T-cell (primary cell): ENCODE measurements around the gene GPR62. TPM values are rescaled to one million over a fixed set of nuclear protein-coding genes. Genes with fewer than 3 reads are reported as not detected.
"Not testable (repeated sequence)": the region's sequence is repeated elsewhere in the genome, so short reads cannot be mapped to it uniquely, and the experiment has no call there.

ENCODE experiments used
- ATAC-seq, 4 experiments: fragments of 200-7000 bp in 3 of 4; fragments of 150-1000 bp in 1 of 4; cut with Tn5 transposase; replicated peaks in 1 of 4; 1 replicate in 3 of 4; 2 replicates in 1 of 4; pipeline ENCODE4 v1.10.0; 2021; ENCODE audit warnings: moderate library complexity in 3 of 4, mild to moderate bottlenecking in 2 of 4, moderate number of reproducible peaks in 1 of 4
- CTCF ChIA-PET, 2 donors: fragments of 300-600 bp; sonication (Branson Sonifier 250); formaldehyde crosslinking; loops; one replicate each; lab custom pipeline; 2022; ENCODE audit warnings: antibody characterized with exemption in 2 of 2; lab: Charles Lee
- POLR2A ChIA-PET, 2 donors: fragments of 300-600 bp; sonication (Branson Sonifier 250); formaldehyde crosslinking; loops; one replicate each; lab custom pipeline; 2022; ENCODE audit warnings: antibody characterized with exemption in 2 of 2; lab: Charles Lee
- DNase-seq, 35 experiments: peaks; one replicate each; pipeline versions ENCODE4 v3.0.0 to v3.0.0-alpha.2; 2013 to 2023
- H3K27ac ChIP-seq: one replicate; pipeline ENCODE4 v1.5.1; 2013; ENCODE audit warnings: low read length
- H3K27me3 ChIP-seq, 2 experiments: replicated peaks in 1 of 2; 1 replicate in 1 of 2; 2 replicates in 1 of 2; pipeline versions ENCODE4 v1.6.1 to v1.7.0; 2013; ENCODE audit warnings: low read length in 1 of 2, mixed read lengths in 1 of 2; ENCODE audit not compliant: control insufficient read depth in 2 of 2, insufficient read depth in 2 of 2; ENCODE audit errors: extremely low read depth in 1 of 2
- H3K36me3 ChIP-seq, 2 donors: 1 replicate in 1 of 2; 2 replicates in 1 of 2; pipeline versions ENCODE4 v1.6.1 to v1.7.0; 2013; ENCODE audit warnings: low read length in 1 of 2; ENCODE audit not compliant: control insufficient read depth in 2 of 2, insufficient read depth in 1 of 2; ENCODE audit errors: extremely low read depth in 1 of 2
- H3K4me1 ChIP-seq, 2 experiments: 1 replicate in 1 of 2; 2 replicates in 1 of 2; pipeline versions ENCODE4 v1.6.1 to v1.7.0; 2013; ENCODE audit warnings: low read length in 2 of 2, mixed read lengths in 1 of 2; ENCODE audit not compliant: insufficient read depth in 2 of 2, control insufficient read depth in 1 of 2; ENCODE audit errors: extremely low read depth in 1 of 2
- H3K4me3 ChIP-seq, 2 donors: 1 replicate in 1 of 2; 2 replicates in 1 of 2; pipeline versions ENCODE4 v1.5.1 to v1.7.0; 2013; ENCODE audit warnings: mild to moderate bottlenecking in 2 of 2, low read length in 1 of 2, moderate library complexity in 1 of 2; ENCODE audit not compliant: control insufficient read depth in 1 of 2; ENCODE audit errors: extremely low read depth in 1 of 2
- H3K9me3 ChIP-seq: 2 replicates; pipeline ENCODE4 v1.7.0; 2013
- H3K27ac Mint-ChIP-seq, 2 donors: one replicate each; pipeline ENCODE4 v1.8.0; 2020 to 2021; ENCODE audit warnings: mild to moderate bottlenecking in 2 of 2, mixed read lengths in 2 of 2
- H3K27me3 Mint-ChIP-seq, 2 donors: one replicate each; pipeline ENCODE4 v1.8.0; 2021 to 2022; ENCODE audit warnings: mixed read lengths in 2 of 2
- H3K36me3 Mint-ChIP-seq: one replicate; pipeline ENCODE4 v1.8.0; 2021; ENCODE audit warnings: mixed read lengths
- H3K4me1 Mint-ChIP-seq, 3 donors: one replicate each; pipeline ENCODE4 v1.8.0; 2020 to 2022; ENCODE audit warnings: mixed read lengths in 3 of 3, mild to moderate bottlenecking in 1 of 3
- H3K4me3 Mint-ChIP-seq, 3 donors: one replicate each; pipeline ENCODE4 v1.8.0; 2020 to 2022; ENCODE audit warnings: mild to moderate bottlenecking in 3 of 3, mixed read lengths in 3 of 3, moderate library complexity in 3 of 3
- H3K9me3 Mint-ChIP-seq, 3 donors: one replicate each; pipeline ENCODE4 v1.8.0; 2020 to 2022; ENCODE audit warnings: mixed read lengths in 3 of 3
- WGBS: methylation state at CpG from one replicate; pipeline ENCODE4 v1.1.5; 2013; ENCODE audit warnings: missing lambda C conversion rate; ENCODE audit not compliant: insufficient coverage; 5-methylcytosine and 5-hydroxymethylcytosine counted together
- total RNA-seq, 35 experiments: library from RNA in 6 of 35; stranded (reverse) in 6 of 35; fragments of 120-200 nt in 1 of 35; gene quantifications; one replicate each; pipeline versions ENCODE4 v1.2.1 to v1.2.4 and lab custom pipeline; 2013 to 2026

Gene GPR62
- total RNA-seq, 5 donors from 2014 or later (not counting 1 experiment from before 2014, with no cell fraction given): not detected

- H3K27me3 Mint-ChIP-seq: no peaks in the 10 kb centered on the region
- peaks cover 2% of the 10 kb centered on the region for H3K36me3 Mint-ChIP-seq
- H3K27me3 ChIP-seq: no peaks in the 10 kb centered on the region
- 92% methylated on average over 6 of the region's 12 CpGs for WGBS
- no peak overlapping the region for H3K4me3 ChIP-seq
- H3K4me1 ChIP-seq: peaks cover 4 to 26% of the 10 kb centered on the region in 2 experiments
- ATAC-seq: no peak
- peaks cover 0 to 1% of the 10 kb centered on the region in 2 donors for H3K36me3 ChIP-seq
- CTCF ChIA-PET: no interaction called here
- H3K4me1 Mint-ChIP-seq: peaks cover 19 to 26% (median 23%) of the 10 kb centered on the region in 3 donors
- H3K9me3 ChIP-seq: no peaks in the 10 kb centered on the region
- H3K4me3 Mint-ChIP-seq: no peak overlapping the region
- H3K27ac Mint-ChIP-seq: peak overlapping the region; percentile 39 to 43
- H3K27ac ChIP-seq: no peak overlapping the region
- DNase-seq: no peak
- no peaks in the 10 kb centered on the region for H3K9me3 Mint-ChIP-seq
- POLR2A ChIA-PET: no interaction called here
Observed at GRCh38 chr3:51986010-51986947, 31.1 kb downstream of the GPR62 start.

GRCh38 chr3:51987568-51987967, 32.4 kb downstream of the GPR62 start:
- Histone ChIP-seq H3K9me3 (no peaks in the 10 kb centered on the region), H3K36me3 (peaks cover 0 to 14% of the 10 kb centered on the region in 2 donors), H3K27me3 (no peaks in the 10 kb centered on the region), H3K27ac (no peak overlapping the region), H3K4me1 (peaks cover under 1 to 15% of the 10 kb centered on the region in 2 experiments), H3K4me3 (no peak overlapping the region)
- ChIA-PET POLR2A (no interaction called here), CTCF (interaction anchor here in 1 of 2 donors (0.6 kb wide), 1 partner anchor 180 kb away, joined by 3 read pairs; no protein-coding TSS in a partner anchor)
- Mint-ChIP-seq H3K9me3 (no peaks in the 10 kb centered on the region), H3K27ac (peak overlapping the region in 1 of 2 donors; percentile 11), H3K27me3 (no peaks in the 10 kb centered on the region), H3K4me1 (peaks cover 15 to 22% (median 18%) of the 10 kb centered on the region in 3 donors), H3K4me3 (no peak overlapping the region), H3K36me3 (peaks cover 6% of the 10 kb centered on the region)
- ATAC-seq (no peak), DNase-seq (no peak)
- 95% methylated on average over 4 of the region's 7 CpGs for WGBS

- H3K27me3 Mint-ChIP-seq: no peaks in the 10 kb centered on the region
- WGBS: 79% methylated on average over 15 of the region's 15 CpGs
- peaks cover 7% of the 10 kb centered on the region for H3K36me3 Mint-ChIP-seq
- no peaks in the 10 kb centered on the region for H3K9me3 Mint-ChIP-seq
- peaks cover 4 to 15% of the 10 kb centered on the region in 2 experiments for H3K4me1 ChIP-seq
- no peaks in the 10 kb centered on the region for H3K27me3 ChIP-seq
- no peaks in the 10 kb centered on the region for H3K9me3 ChIP-seq
- no peak overlapping the region for H3K4me3 ChIP-seq
- no peak overlapping the region for H3K4me3 Mint-ChIP-seq
- ChIA-PET POLR2A (no interaction called here), CTCF (no interaction called here)
- H3K4me1 Mint-ChIP-seq: peaks cover 14 to 22% (median 19%) of the 10 kb centered on the region in 3 donors
- DNase-seq: no peak
- ATAC-seq: no peak
- peaks cover 2 to 17% of the 10 kb centered on the region in 2 donors for H3K36me3 ChIP-seq
- H3K27ac ChIP-seq: no peak overlapping the region
- peak overlapping the region; percentile 4 to 65 for H3K27ac Mint-ChIP-seq
Observed at GRCh38 chr3:51988286-51989146, 33.3 kb downstream of the GPR62 start.

- peaks cover 2 to 31% of the 10 kb centered on the region in 2 donors for H3K36me3 ChIP-seq
- H3K27me3 ChIP-seq, H3K9me3 Mint-ChIP-seq, DNase-seq, H3K9me3 ChIP-seq, H3K27me3 Mint-ChIP-seq, H3K27ac Mint-ChIP-seq, POLR2A ChIA-PET, ATAC-seq, H3K4me3 ChIP-seq, H3K27ac ChIP-seq, H3K4me3 Mint-ChIP-seq: not testable (repeated sequence)
- WGBS: 96% methylated on average over 18 of the region's 38 CpGs
- H3K36me3 Mint-ChIP-seq: peaks cover 19% of the 10 kb centered on the region
- H3K4me1 ChIP-seq: peaks cover 15 to 29% of the 10 kb centered on the region in 2 experiments
- H3K4me1 Mint-ChIP-seq: peaks cover 33 to 36% (median 35%) of the 10 kb centered on the region in 3 donors
- CTCF ChIA-PET: interaction anchor here in 1 of 2 donors (0.7 kb wide), 1 partner anchor 281 kb away, joined by 3 read pairs; no protein-coding TSS in a partner anchor
Observed at GRCh38 chr3:51990501-51990971, 35.4 kb downstream of the GPR62 start.

DNA sequence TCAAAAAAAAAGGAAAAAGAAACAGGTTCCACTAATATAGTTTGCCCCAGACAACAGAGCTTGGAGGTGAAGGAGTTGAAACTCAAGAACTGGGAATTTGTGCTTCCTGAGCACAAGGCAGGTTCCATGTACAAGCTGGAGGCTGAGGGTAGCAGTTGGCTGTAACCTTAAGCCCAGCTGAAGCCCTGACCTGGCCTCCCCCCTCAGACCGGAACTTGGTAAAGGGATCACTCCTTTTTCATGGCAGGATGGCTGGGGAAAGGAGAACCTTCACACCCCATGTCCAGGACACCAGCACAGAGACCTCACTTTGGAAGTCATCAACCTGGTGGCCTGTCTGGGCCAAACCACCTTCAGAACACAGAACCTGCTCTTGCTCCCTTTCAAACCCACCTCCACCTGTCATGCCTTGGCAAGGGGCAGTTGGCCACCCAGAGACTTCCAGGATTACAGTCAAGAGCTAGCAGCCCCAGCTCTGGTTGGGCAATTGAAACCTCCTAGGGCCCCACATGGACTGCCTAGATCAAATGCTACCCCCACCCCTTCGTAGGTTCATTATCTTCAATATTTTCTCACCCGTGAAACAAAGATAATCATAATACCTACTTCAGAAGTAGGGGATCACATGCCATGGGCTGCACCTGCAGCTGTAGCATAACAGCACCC, 37.0 kb downstream of the GPR62 start:
- no peak overlapping the region for H3K4me3 Mint-ChIP-seq
- Histone ChIP-seq H3K27ac (no peak overlapping the region), H3K4me3 (no peak overlapping the region), H3K27me3 (no peaks in the 10 kb centered on the region), H3K4me1 (peaks cover 15 to 35% of the 10 kb centered on the region in 2 experiments), H3K36me3 (peaks cover 2 to 31% of the 10 kb centered on the region in 2 donors), H3K9me3 (no peaks in the 10 kb centered on the region)
- no peak for ATAC-seq
- no peak overlapping the region for H3K27ac Mint-ChIP-seq
- DNase-seq: no peak
- no peaks in the 10 kb centered on the region for H3K9me3 Mint-ChIP-seq
- ChIA-PET POLR2A (no interaction called here), CTCF (interaction anchor here (0.6 to 1.6 kb wide), 2 partner anchors 49 to 51 kb away, joined by 3 read pairs; partner anchors contain the start of gene RRP9 (in 1 of the 2))
- WGBS: no CpG with 5 or more reads among the region's 3 CpGs
- no peaks in the 10 kb centered on the region for H3K27me3 Mint-ChIP-seq
- peaks cover 21% of the 10 kb centered on the region for H3K36me3 Mint-ChIP-seq
- H3K4me1 Mint-ChIP-seq: peaks cover 37 to 45% (median 39%) of the 10 kb centered on the region in 3 donors
